NCI-H2029 treated with DMSO at 0.1 percent for 48 hours (cell line): ENCODE data around the gene ROBO4.

Experiments
- DNase-seq: peaks from one replicate; lab custom pipeline; 2025; lab: John Stamatoyannopoulos, UW

The ROBO4 gene

DNA sequence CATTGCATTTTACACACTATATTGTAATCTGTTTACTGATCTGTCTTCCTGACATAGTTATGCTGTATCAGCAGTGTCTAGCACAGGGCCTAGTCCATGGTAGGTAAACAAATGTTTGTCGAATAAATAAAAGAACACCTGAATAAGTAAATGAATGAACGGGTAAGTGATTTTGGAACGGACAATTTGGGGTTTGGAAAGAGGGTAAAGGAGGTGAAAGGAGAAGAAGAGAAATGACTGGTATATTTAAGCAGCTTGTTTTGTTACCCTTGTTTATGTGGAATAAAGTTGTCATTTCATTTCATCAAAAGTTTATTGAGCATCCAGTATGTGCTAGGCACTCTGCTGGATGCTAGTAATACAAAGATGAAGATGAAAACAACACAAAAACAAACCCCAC is 21.3 kb upstream of the ROBO4 start, which contains the start of gene HEPN1:
HEPN1 (plus strand) TSS at position 301 of the 400 bp plus-strand sequence.
- no peak for DNase-seq

DNA sequence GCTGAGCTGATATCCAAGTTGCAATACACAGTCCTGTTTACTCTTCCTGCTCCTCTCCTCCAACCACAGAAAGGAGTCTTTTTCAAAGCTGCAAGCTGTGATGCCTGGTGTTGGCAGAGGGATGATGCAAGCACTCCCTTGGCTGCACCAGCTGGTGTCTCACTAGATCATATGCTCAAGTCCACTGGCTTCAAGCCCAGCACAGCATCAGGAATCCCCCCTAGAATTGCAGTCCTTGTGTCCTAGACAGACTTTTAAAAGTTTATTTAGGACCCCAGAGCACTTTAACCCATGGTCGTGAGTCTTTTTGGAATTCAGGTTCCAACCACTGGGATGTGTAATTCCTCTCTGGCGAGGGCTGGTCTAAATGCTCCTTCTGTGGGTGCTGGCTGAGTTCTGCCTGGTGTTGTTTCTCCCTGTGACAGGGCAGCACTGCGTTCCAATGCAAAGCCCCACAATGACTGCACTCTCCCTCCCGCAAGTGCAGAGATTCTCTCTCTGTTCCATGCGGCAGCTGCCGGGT is 19.5 kb upstream of the ROBO4 start:
- DNase-seq: no peak

DNA sequence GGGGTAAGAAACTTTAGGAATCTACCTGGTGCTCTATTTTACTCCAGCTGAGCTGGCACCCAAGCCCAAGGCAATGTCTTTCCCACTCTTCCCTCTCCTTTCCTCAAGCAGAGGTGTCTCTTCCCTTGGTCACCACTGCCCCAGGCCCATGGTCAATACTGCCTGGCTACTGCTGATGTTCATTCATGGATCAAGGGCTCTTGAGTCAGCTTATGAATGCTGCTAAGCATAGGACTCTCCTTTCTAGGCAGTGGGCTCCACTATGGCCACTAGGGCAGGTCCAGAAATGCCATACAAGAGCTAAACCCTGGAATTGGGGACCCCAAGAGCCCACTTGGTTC is 18.7 kb upstream of the ROBO4 start:
- no peak for DNase-seq

DNA sequence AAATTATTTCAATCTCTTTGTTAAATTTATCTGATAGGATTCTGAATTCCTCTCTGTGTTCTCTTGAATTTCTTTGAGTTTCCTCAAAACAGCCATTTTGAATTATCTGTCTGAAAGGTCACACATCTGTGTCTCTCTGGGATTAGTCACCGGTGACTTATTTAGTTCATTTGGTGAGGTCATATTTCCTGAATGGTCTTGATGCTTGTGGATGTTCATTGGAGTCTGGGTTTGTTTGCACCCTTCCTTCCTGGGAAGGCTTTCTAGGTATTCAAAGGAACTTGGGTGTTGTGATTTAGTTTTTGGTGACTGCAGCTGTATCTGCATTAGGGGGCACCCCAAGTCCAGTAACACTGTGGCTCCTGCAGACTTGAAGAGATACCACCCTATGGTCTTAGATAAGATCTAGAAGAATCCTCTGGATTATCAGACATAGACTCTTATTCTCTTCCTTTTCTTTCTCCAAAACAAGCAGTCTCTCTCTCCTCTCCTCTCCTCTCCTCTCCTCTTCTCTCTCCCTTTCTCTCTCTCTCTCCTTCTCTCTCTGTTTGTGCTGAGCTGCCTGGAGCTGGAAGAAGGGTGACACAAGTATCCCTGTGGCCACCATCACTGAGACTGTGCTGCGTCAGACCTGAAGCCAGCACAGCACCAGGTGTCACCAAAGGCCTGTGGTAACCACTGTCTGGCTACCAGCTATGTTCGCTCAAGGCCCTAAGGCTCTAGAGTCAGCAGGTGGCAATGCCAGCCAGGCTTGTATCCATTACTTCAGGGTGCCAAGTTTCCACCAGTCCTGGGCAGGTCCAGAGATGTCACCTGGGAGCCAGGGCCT is 18.1 kb upstream of the ROBO4 start:
- no peak for DNase-seq

DNA sequence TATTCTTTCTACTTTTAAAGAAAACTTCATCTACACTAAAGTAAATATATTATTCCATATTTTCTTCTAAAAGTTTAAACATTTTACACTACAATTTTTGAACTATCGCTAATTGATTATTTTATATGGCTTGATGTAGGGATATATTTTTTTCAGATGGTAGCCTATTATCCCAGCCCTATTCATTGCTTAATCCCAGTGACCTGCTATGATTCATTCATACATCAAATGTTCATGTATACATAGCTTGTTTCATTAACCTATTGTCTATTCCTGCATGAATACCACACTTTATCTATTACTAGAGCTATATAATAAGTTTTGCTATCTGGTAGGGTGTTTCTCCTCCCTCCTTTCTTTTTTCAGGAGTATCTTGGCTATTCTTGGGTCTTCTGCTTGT is 5.0 kb upstream of the ROBO4 start:
- DNase-seq: no peak

DNA sequence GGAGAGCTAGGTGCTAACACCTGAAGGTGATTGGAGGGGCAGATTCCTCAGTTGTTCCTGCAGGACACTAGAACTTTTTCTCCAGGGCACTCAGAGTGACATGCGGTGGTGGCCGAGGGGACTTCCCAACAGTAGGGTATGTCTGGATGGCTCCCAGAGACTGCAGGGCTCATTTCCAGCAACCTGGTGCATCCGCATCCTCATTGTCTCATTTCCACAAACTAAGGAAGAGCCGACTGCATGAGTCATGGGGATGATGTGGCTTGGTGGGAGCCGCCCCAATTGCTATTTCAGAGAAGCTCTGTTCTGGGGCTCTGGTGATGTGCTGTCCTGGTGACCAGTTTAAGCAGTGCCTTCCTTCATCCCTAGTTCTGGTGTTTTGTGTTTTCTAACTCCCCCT is 2.8 kb upstream of the ROBO4 start:
- DNase-seq: no peak

DNA sequence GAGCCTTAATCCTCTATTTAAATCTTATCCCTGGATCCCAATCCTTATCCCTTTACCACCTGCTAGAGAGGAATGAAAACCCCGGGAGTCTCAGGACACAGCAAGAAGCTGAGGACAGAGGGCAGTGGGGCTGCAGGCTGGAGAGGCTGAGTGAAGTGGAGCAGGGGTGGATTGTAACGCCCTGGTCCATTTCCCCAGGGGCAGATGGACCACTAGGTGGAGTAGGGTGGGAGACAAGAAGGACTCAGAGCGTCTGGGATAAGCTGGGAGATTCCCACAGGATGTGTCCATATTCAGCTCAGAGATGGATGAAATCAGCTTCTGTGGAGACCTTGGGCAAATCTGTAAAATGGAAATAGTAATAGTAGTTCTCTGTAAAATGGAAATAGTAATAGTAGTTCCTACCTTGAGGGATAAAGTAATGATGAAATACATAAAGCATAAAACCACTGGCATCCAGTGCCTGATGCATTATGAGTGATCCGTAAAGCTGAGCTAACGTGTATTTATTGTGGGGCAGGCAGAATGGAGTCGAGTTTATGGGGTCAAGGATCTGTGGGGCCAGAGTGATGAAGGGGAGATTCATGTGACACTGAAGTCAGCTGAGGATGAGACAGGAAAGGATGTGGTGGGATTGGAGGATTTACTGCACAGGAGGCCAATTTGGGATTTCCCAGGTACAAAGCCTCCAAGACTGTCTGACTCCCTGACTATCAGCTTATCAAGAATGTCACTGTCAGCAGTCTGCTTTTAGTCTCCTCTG is 1.9 kb upstream of the ROBO4 start:
- no peak for DNase-seq

DNA sequence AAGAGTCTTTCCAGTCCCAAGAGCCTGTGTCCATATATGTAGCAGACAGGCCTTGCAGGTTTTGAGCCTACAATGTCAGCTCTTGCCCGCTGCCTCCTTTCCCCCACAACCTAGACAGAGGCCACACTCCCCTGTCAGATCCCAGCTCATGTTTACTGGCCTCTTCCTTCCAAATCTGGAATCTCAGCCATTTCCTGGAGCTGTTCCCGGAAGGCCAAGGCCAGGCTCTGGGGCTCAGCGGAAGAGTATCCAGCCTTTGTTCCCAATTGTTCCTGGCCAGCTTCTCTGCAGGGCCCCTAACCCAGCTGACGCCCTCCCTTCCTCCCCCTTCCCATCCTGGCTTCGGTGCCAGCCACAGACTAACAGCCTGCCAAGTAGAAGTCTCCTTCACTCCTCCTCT is 1.0 kb upstream of the ROBO4 start:
- DNase-seq: no peak

DNA sequence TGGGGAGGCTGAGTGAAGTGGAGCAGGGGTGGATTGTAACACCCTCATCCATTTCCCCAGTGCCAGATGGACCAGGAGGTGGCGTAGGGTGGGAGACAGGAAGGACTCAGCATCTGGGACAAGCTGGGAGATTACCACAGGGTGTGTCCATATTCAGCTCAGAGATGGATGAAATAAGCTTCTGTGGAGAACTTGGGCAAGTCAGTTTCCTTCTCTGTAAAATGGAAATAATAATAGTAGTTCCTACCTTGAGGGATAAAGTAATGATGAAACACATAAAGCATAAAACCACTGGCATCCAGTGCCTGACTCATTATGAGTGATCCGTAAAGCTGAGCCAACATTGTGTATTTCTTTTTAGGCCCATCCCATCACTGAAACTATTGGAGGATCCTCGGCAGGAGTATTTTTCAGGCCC is 607 bp upstream of the ROBO4 start:
- no peak for DNase-seq

DNA sequence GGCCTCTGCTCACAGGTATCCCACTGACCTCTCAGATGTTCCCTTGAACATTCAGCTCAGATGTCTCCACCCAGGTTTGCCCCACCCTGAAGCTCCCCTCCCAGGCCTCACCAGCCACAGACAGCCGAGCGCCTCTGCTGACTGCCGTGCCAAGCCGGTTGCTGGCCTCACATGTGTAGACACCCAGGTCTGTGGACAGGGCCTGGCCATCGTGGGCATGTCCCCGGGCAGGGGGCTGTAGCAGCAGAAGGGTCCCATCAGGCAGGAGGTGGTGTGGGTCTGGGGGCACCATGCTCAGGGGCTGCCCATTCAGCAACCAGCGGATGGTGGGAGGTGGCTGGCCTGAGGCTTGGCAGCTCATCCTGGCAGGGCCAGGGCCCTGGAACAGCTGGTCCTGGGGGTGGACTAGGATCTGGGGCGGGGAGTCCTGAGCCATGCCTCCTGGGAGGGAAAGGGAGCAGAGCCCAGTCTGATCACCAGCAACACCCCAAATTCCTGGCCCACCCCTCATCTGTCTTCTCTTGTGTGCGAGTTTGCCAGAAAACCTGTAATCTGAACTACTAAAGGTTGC is 759 bp downstream of the ROBO4 start:
- no peak for DNase-seq

DNA sequence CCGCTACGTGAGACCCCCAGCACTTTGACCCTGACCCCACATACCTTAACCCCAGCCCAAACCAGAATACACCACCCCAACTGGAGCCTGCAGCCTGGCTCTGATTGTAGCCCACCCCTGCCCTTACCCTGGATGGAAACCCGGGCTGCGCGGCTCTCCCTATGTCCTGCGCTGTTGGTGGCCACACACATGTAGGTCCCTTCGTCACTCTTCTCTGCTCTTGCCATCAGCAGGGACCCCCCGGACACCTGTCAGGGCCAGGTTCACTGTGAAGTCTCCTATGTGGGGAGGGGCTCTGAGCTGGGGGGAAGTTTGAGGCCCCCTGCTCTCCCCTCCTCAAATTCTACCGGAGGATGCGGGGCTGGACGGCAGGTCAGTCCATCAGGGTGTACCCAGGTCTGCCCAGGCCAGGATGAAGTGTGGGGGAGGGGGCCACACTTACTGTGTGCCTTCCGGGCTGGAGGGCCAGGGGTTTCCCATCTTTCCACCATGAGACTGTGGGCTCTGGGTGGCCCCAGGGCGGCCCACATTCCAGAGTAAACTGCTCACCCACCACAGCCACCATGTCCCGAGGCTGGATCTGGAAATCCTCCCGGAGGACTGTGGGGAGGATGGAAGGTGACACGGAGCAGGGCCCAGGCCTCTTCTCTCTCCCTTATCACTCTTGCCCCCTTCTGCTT is 1.5 kb downstream of the ROBO4 start:
- no peak for DNase-seq

DNA sequence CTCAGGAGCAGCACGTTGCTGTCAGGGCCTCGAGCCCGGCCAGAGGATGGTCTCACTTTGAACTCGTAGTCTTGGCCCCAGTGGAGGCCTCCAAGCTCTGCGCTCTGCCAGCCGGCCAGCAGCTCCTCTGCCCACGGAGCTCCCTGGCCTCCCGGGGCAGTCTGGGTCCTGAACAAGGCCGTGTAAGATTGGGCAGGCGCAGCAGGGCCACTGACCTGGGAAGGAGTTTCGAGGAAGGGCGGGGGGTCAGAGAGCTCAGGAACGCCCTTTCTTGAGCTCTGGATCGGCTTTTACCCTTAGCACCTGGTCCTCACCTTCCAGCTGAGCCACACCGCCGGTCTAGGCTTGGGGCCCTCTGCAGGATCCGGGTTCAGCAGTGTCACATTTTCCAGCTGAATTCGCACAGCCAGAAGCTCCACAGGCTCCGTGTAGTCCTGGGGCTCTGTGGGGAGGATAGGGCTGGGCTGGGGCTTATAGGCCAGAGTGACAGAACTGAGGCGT is 2.1 kb downstream of the ROBO4 start:
- no peak for DNase-seq

DNA sequence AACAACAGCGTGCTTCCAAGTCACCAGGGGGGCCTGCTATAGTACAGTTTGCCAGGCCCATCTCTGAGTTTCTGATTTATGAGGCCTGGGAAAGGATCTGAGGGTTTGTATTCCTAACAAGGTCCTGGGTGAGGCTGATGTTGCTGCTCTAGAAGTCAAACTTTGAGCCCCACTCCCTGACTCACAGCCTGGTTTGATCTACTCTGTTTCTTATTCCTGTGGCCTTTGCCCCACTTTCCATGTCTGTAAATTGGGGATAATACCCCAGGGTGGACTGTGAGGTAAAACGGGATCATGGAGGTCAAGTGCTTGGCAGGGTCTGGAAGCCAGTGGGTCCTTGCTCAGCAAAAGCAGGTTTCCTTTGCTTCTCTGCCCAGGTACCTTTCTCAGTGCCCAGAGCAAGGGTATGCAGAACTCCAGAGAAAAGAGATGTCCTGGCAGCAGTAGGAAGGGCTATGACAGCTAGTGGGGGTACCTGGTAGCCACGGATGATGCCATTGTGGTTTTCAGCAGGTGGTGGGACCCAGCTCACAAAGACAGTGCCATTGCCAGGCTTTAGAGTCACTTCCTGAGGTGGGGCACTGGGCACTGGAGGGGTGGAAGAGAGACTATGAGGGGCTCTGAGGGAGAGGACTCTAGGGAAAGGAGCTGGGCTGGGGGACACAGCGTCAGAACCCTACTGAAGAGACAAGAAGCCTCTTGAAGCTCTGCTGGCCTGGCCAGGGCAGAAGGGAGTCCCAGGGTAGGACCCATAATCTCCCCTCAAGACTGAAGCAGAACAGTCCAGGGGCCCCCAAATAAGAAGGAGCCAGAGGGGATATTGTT is 2.8 kb downstream of the ROBO4 start:
- no peak for DNase-seq

DNA sequence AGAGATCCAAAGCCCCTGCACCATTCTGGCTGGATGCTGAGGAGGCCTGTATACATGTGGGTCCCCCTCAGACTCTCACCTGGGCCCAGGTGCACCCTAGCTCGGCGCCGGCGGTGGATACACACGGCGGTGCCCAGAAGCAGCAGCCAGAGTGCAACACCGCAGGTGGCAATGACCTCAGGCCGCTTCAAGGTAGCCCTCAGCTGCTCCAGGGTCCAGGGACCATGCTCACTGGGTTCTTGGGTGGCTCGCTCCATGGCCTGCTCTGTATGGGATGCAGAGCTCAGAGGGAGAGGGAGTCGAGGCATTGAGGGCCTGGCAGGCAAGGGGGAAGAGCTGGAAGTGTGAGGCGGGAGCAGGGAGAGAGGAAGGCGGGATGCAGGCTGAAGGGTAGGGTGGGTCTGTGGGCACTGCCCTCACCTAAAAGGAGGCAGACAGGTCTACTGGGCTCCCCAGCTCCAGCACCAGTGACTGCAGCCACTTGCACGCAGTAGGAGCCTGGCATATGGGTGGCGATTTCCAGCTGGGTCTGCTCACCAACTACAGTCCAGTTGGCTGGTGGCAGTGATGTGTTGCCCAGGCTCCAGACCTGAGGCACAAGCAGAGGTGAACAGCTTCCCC is 3.8 kb downstream of the ROBO4 start:
- DNase-seq: no peak

DNA sequence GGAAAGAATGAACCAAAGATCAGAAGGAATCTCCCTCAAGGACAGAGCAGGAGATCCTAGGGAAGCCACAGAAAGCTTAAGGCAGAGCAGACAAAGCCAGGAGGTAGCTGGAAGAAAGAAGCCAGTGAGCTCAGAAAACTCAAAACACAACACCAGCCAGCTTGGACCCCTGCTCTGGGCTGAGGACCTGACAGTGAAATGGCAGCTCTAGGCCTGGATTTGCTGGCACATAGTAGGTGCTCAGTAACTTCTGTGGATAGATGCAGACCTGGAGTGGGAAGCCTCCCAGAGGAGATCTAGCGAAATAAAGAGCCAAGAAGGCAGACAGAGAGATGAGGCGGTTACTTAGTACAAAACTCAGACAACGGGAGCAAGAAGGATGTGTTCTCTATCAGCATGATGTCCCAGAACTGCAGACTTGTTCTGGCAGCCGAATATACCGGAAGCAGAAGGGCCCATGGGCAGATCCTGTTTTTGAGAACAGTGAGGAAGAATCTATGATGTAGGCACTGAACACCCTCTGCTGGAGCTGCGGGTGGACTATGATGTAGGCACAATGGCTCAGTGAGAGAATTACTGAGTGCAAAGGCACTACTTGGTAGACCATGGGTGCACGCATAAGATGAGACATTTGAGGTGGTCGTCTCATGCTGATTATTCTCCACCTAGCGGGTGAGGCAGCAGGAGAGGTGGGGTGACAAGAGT is 4.8 kb downstream of the ROBO4 start:
- no peak for DNase-seq

DNA sequence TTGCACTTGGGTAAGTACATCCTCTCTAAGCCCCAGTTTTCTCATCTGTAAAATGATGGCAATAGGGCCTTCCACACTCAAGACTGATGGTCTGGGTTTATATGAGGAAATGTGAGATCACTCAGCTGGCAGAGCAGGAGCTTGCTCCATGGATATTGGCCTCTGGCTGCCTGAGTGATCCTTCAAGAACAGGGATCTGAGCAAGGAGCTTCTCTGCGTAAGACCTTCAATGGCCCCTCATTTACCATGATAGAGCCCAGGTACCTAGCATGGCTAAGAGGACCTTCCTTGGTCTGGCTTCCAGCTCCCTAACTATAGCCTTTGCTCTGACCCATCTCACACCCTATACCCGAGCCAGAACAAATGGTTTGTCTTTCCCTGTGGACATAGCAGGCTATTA is 5.5 kb downstream of the ROBO4 start:
- DNase-seq: no peak

DNA sequence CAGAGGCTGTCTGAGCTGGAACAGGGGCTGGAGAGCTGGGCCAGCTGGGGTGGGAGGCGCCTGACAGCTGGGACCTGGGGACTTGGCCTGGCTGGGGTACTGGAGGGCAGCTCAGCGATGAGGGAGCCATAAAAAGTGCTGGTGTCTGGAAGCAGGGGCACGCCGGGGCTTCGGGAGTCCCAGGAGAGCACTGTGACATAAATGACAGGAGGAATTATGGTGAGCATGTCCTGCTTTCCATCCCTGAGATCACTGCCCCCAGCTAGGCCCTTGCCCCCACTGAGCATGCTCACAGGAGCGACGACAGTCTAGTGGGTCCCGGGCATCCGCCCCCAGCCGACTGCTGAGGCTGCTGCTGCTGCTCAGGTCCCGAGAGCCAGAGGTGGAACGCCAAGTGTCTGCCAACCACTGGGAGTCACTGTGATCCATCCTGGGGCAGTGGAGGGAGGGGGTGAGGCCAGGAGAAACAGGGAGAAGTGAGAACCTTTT is 6.2 kb downstream of the ROBO4 start:
- DNase-seq: no peak

DNA sequence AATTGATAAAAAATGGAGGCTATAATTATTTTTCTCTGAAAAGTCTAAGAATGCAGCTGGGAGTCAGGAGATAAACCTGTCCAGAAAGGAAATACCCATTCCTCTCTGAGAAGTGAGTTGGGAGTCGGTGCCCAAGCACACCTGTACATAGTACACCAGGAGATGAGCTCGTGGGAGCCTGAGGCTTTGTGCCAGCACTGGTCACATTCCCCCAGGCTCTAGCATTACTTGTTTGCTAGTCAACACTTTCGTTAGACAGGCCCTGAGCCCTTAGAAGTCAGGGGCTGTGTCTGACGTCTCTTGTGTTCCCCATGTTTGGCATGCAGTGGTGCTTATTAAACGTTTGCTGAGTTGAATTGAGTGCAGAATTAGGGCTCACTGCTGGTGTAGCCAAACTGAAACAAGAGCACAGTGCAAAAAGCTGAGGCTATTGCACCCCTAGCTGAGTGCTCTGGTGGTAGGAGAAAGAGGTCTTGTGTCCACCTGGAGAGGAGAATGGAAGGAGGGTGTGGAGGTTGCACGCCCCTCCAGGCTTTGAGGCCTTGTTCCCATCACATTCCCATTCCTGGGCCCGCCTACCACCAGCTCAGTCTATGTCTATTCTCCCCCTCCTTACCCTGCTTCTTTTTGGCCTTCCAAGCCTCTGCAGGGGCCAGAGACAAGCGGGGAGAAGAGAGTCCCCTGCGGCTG is 6.8 kb downstream of the ROBO4 start:
- no peak for DNase-seq

DNA sequence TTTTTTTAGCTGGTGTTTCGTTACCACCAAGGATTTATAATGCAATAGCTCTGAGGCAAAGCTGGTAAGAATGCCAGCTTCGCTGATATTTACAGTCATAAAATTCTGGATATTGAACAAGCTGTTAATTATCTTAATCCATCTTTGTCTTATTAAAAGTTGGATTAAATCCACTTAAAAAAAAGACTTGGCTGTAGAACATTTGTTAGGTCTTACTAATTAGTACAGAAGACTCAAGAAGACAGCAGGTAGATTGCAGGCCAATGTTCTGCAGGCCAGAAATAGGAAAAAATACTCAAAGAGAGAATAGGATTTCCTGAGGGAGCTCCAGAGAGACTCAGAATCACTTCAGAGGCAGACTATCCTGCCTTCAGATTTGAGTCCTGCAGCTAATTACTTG is 7.5 kb downstream of the ROBO4 start:
- DNase-seq: no peak
